SKM-1 treated with dmso at 0.1 percent for 144 hours (cell line): ENCODE measurements around the gene FSTL4.

ENCODE experiments used
- DNase-seq: peaks from one replicate; lab custom pipeline; 2025; ENCODE audit not compliant: unreplicated experiment; lab: John Stamatoyannopoulos, UW

The FSTL4 gene

GRCh38 chr5:133432956-133433532 lies 179.3 kb downstream of the FSTL4 start:
- no peak for DNase-seq

GRCh38 chr5:133431326-133431865 lies 180.9 kb downstream of the FSTL4 start:
- no peak for DNase-seq

GRCh38 chr5:133430095-133430494 lies 182.2 kb downstream of the FSTL4 start:
- DNase-seq, result no peak

GRCh38 chr5:133429046-133429445 lies 183.3 kb downstream of the FSTL4 start:
- no peak for DNase-seq

- DNase-seq, result no peak
These were observed 184.2 kb downstream of the FSTL4 start for GRCh38 chr5:133428072-133428660.

GRCh38 chr5:133427121-133427777 lies 185.1 kb downstream of the FSTL4 start:
- DNase-seq, result no peak

GRCh38 chr5:133426264-133426663 lies 186.1 kb downstream of the FSTL4 start:
- no peak for DNase-seq

- DNase-seq, result no peak
These were observed 186.6 kb downstream of the FSTL4 start for GRCh38 chr5:133425764-133426163.

GRCh38 chr5:133425222-133425621 lies 187.1 kb downstream of the FSTL4 start:
- no peak for DNase-seq

- peak; percentile 48 for DNase-seq
These were observed 188.6 kb downstream of the FSTL4 start for GRCh38 chr5:133423618-133424282.

- DNase-seq, result no peak
These were observed 189.2 kb downstream of the FSTL4 start for GRCh38 chr5:133423011-133423617.

- no peak for DNase-seq
These were observed 190.5 kb downstream of the FSTL4 start for GRCh38 chr5:133421806-133422205.

GRCh38 chr5:133421394-133421793 lies 190.9 kb downstream of the FSTL4 start:
- peak; percentile 19 for DNase-seq

GRCh38 chr5:133420440-133421301 lies 191.7 kb downstream of the FSTL4 start:
- DNase-seq, result no peak

GRCh38 chr5:133415906-133416305 lies 196.4 kb downstream of the FSTL4 start:
- DNase-seq, result no peak

GRCh38 chr5:133415506-133415905 lies 196.8 kb downstream of the FSTL4 start:
- no peak for DNase-seq

- DNase-seq, result no peak
These were observed 199.7 kb downstream of the FSTL4 start for GRCh38 chr5:133412661-133413060.

GRCh38 chr5:133410335-133410828 lies 202.0 kb downstream of the FSTL4 start:
- DNase-seq, result no peak

GRCh38 chr5:133409210-133409674 lies 203.1 kb downstream of the FSTL4 start:
- DNase-seq, result no peak

- DNase-seq, result no peak
These were observed 204.0 kb downstream of the FSTL4 start for GRCh38 chr5:133408322-133408721.
